ES-I3 (cell line): Measurements from ENCODE around the gene EMC1.
"Not testable (repeated sequence)": the region's sequence is repeated elsewhere in the genome, so short reads cannot be mapped to it uniquely, and the experiment has no call there.

Experiments
- H3K36me3 ChIP-seq: 2 replicates; pipeline ENCODE4 v1.6.1; 2013; ENCODE audit warnings: mild to moderate bottlenecking, low read length, control low read depth, moderate library complexity; ENCODE audit not compliant: insufficient read depth
- H3K4me1 ChIP-seq: 2 replicates; pipeline ENCODE4 v1.6.1; 2013; ENCODE audit warnings: mild to moderate bottlenecking, control low read depth, low read length; ENCODE audit not compliant: insufficient read depth
- H3K9ac ChIP-seq: 2 replicates; pipeline ENCODE4 v1.6.1; 2013; ENCODE audit warnings: low read depth, mild to moderate bottlenecking, low read length, moderate library complexity
- H3K9me3 ChIP-seq: 2 replicates; pipeline ENCODE4 v1.6.1; 2013; ENCODE audit warnings: mild to moderate bottlenecking, low read length, moderate library complexity; ENCODE audit not compliant: control insufficient read depth, insufficient read depth

EMC1 gene

GRCh38 chr1:19199969-19200604, 51.2 kb downstream of the EMC1 start:
- Histone ChIP-seq H3K4me1 (no peaks in the 10 kb centered on the region), H3K9me3 (no peaks in the 10 kb centered on the region), H3K9ac (no peak overlapping the region), H3K36me3 (peaks cover 47% of the 10 kb centered on the region)

DNA sequence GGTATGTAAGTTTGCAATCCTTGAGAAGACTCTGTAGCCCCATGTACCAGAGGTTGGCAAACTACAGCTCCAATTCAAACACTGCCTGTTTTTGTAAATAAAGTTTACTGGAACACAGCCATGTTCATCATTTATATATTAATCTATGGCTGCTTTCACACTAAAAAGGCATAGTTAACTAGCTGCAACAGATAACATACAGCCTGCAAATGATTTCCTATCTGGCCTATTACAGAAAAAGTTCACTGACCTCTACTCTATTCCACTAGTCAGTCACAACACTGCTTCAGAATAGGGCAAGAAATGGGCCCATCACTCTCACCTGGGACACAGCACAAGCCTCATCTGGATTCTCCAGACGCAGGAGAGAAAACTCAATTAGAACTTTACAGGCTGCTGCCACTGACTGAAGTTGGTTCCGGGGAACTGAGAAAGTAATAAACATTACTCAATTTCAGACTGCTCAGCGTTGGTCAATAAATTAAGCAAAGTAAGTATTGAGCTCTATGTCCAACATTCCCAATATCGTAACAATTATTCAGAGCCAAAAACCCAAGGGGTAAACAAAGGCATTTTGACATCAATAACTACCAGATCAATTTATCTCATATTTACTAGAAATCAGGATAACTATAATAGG, 51.9 kb downstream of the EMC1 start:
- Histone ChIP-seq H3K4me1 (no peaks in the 10 kb centered on the region), H3K9me3 (no peaks in the 10 kb centered on the region), H3K9ac (no peak overlapping the region), H3K36me3 (peaks cover 47% of the 10 kb centered on the region)

DNA sequence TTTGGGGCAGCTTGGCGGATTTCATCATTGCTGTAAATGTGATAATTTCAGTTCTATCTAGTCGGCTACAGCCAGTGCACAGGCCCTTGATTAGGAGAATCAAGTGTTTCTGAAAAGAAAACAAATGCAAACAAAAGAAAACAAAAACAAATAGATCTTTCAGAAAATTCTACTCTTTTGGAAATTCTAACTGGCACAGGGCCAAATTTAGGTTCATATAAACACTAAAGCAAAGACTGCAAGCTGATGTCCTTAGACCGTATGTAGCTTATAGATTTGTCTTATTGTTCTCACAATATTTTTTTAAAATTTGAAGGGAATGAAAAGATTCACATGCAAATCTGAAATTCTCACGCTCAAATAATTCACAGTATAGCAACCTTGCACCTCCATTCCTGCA, 52.5 kb downstream of the EMC1 start:
- H3K9ac ChIP-seq = no peak overlapping the region
- H3K9me3 ChIP-seq = no peaks in the 10 kb centered on the region
- H3K36me3 ChIP-seq = peaks cover 47% of the 10 kb centered on the region
- no peaks in the 10 kb centered on the region for H3K4me1 ChIP-seq

DNA sequence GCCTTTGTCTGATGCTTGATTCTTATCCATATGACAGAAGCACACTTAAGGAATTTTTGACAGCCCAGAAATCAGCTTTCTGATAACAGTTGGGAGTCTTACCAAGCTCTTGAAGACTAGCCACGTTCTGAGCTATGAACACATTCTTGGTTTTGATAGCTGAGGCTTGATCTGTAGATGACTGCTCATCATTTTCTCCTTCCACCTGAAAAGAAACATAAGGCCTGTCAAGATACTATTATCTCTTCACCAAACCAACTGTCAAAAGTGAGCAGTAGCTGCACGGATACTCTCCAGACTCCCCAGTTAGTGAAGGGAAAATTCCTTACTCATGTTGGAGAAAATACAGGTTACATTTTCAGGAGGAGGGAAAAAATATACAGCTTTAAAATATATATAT, 53.5 kb downstream of the EMC1 start:
- Histone ChIP-seq H3K4me1 (no peaks in the 10 kb centered on the region), H3K9me3 (no peaks in the 10 kb centered on the region), H3K36me3 (peaks cover 53% of the 10 kb centered on the region), H3K9ac (no peak overlapping the region)

DNA sequence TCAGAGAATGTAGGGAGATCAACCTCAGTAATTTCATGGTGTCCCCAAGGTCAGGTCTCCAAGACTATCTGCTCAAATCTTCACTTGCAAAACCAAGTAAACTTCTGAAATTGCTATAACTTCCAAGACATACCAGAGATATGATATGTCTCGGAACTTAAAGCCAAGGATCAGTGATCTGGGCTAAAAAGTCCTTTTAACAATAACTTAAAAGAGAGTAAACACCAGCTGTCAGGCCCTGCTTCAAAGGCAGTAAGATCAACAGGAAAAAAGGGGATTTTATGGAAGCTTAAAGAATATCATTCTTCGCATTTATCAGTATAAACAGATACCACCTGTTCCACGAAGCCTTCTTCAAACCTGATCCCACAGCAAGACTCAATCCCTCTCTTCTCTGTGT, 55.0 kb downstream of the EMC1 start:
- Histone ChIP-seq H3K4me1 (no peaks in the 10 kb centered on the region), H3K36me3 (peaks cover 58% of the 10 kb centered on the region), H3K9ac (no peak overlapping the region), H3K9me3 (no peaks in the 10 kb centered on the region)

GRCh38 chr1:19193004-19193403, 58.3 kb downstream of the EMC1 start:
- Histone ChIP-seq H3K36me3 (peaks cover 48% of the 10 kb centered on the region), H3K4me1 (no peaks in the 10 kb centered on the region), H3K9ac (no peak overlapping the region), H3K9me3 (no peaks in the 10 kb centered on the region)

DNA sequence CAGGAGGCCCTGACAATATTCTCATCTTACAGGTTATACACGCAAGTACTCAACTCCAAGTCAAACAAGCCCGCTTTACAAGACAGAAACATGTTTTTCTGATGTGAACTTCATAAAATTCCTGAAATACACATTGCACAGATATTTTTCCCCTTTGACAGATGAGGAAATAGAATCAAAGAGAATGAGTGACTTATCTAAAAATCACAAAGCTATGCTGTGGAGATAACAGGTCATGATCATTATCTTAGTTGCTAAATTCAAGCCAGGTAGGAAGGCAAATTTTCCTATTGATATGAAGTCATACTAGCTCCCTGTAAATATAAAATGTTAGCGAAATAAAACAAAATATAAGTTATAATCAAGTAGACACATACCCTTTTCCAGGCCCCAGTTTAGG, 59.5 kb downstream of the EMC1 start:
- no peak overlapping the region for H3K9ac ChIP-seq
- H3K36me3 ChIP-seq = peaks cover 45% of the 10 kb centered on the region
- H3K9me3 ChIP-seq = no peaks in the 10 kb centered on the region
- H3K4me1 ChIP-seq = no peaks in the 10 kb centered on the region

- Histone ChIP-seq H3K36me3 (peaks cover 49% of the 10 kb centered on the region), H3K9ac (no peak overlapping the region), H3K9me3 (no peaks in the 10 kb centered on the region), H3K4me1 (no peaks in the 10 kb centered on the region)
Observed at GRCh38 chr1:19190468-19190867, 60.9 kb downstream of the EMC1 start.

DNA sequence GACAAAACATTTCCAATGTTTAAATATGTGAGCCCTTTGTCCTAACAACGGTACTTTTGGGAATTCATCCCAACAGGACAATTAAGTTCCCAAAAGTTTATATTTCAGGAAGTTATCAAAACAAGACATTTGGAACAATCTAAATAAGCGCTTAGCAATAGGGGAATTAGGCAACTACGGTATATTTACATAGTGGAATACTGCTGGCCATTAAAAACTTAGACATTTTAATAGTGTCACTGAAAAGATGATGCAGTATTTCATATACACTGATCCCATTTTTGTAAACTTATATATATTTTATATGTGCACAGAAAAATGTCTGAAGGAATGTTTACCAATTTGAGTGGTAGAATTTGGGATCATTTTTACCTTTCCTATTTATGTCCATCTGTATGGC, 62.1 kb downstream of the EMC1 start:
- H3K36me3 ChIP-seq = peaks cover 54% of the 10 kb centered on the region
- no peak overlapping the region for H3K9ac ChIP-seq
- no peaks in the 10 kb centered on the region for H3K9me3 ChIP-seq
- no peaks in the 10 kb centered on the region for H3K4me1 ChIP-seq

GRCh38 chr1:19187852-19188251, 63.5 kb downstream of the EMC1 start:
- Histone ChIP-seq H3K9me3 (no peaks in the 10 kb centered on the region), H3K9ac (no peak overlapping the region), H3K4me1 (no peaks in the 10 kb centered on the region), H3K36me3 (peaks cover 54% of the 10 kb centered on the region)

GRCh38 chr1:19186001-19186400, 65.3 kb downstream of the EMC1 start:
- Histone ChIP-seq H3K9me3 (no peaks in the 10 kb centered on the region), H3K9ac (no peak overlapping the region), H3K4me1 (no peaks in the 10 kb centered on the region), H3K36me3 (peaks cover 55% of the 10 kb centered on the region)

DNA sequence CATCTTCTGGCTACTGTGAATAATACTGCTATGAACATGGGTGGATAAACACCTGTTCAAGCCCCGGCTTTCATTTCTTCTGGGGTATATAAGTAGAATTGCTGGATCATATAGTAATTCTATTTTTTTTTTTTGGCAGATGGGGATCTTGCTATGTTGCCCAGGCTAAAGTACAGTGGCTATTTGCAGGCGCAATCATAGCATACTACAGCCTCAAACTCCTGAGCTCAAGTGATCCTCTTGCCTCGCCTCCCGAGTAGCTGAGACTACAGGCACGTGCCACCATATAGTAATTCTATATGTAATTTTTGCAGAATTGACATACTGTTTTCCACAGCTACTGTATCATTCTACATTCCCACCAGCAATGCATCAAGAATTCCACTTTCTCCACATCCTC, 69.1 kb downstream of the EMC1 start:
- H3K4me1 ChIP-seq = no peaks in the 10 kb centered on the region
- no peak overlapping the region for H3K9ac ChIP-seq
- no peaks in the 10 kb centered on the region for H3K9me3 ChIP-seq
- peaks cover 57% of the 10 kb centered on the region for H3K36me3 ChIP-seq

- not testable (repeated sequence) for H3K9me3 ChIP-seq, H3K4me1 ChIP-seq, H3K9ac ChIP-seq
- H3K36me3 ChIP-seq = peaks cover 54% of the 10 kb centered on the region
Observed at GRCh38 chr1:19180265-19180657, 71.1 kb downstream of the EMC1 start.

- H3K9me3 ChIP-seq = no peaks in the 10 kb centered on the region
- peaks cover 57% of the 10 kb centered on the region for H3K36me3 ChIP-seq
- H3K9ac ChIP-seq = no peak overlapping the region
- no peaks in the 10 kb centered on the region for H3K4me1 ChIP-seq
Observed at GRCh38 chr1:19179597-19180264, 71.6 kb downstream of the EMC1 start.

DNA sequence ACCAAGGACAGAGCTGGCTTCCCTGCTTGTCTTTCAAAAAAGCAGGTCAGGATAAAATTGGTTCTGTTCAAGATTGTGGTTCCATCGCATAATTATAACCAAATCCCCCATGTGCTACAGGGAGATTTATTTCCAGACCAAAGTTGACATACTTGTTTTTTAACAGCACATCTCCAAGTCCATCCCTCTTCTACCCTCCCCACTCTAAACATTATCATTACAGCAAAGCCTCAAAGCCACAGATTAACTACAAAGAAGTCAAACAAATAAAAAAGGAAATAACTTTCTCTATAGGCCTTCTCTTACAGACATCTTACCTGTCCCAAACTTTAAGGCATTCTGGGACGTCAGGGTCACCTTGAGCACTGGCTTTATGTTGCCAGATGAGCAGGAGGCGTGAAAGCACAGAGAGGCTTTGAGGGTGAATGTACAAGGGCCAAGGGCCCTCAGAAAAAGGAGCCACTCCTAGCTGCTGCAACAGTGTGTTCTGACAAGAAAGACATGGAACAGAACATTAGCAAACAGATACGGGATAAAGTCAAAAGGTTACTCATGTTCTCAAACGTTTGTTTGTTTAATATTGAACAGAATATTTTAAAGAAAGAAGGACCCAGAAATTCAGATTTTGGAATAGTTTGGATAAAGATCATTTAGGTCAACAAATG, 72.5 kb downstream of the EMC1 start:
- no peak overlapping the region for H3K9ac ChIP-seq
- peaks cover 58% of the 10 kb centered on the region for H3K36me3 ChIP-seq
- no peaks in the 10 kb centered on the region for H3K9me3 ChIP-seq
- H3K4me1 ChIP-seq = no peaks in the 10 kb centered on the region
